Heart right ventricle (tissue), 16 donors: Measurements from ENCODE around the gene MCRIP1. TPM values are rescaled to one million over a fixed set of nuclear protein-coding genes. Genes with fewer than 3 reads are reported as not detected.
A peak's percentile ranks its signal among the peaks of the same experiment; 100 is the strongest.
"Not testable (repeated sequence)": the region's sequence is repeated elsewhere in the genome, so short reads cannot be mapped to it uniquely, and the experiment has no call there.

Experiments
- ATAC-seq, 8 donors: fragments of 200-7000 bp; cut with Tn5 transposase; one replicate each; pipeline ENCODE4 v1.9.1; 2020; ENCODE audit warnings: mild to moderate bottlenecking in 8 of 8, moderate library complexity in 8 of 8, moderate number of reproducible peaks in 1 of 8
- DNase-seq, 2 donors: peaks; one replicate each; pipeline ENCODE4 v3.0.0-alpha.2; 2020
- H3K27ac ChIP-seq, 10 donors: fragments of 200-600 bp; sonication (generic) in 2 of 10; one replicate each; pipeline versions ENCODE4 v1.5.0 to v1.8.0; 2020 to 2022; ENCODE audit warnings: mild to moderate bottlenecking in 3 of 10
- H3K27me3 ChIP-seq, 7 donors: fragments of 200-600 bp; one replicate each; pipeline ENCODE4 v1.8.0; 2021 to 2022; ENCODE audit warnings: mild to moderate bottlenecking in 2 of 7
- H3K36me3 ChIP-seq, 9 donors: fragments of 200-600 bp; sonication (generic) in 1 of 9; one replicate each; pipeline versions ENCODE4 v1.5.0 to v1.8.0; 2020 to 2022; ENCODE audit warnings: mild to moderate bottlenecking in 2 of 9
- H3K4me1 ChIP-seq, 9 donors: fragments of 200-600 bp; sonication (generic) in 1 of 9; one replicate each; pipeline versions ENCODE4 v1.5.0 to v1.8.0; 2020 to 2022; ENCODE audit warnings: mild to moderate bottlenecking in 4 of 9
- H3K4me3 ChIP-seq, 10 donors: fragments of 200-600 bp; sonication (generic) in 2 of 10; one replicate each; pipeline versions ENCODE4 v1.5.0 to v1.8.0; 2020 to 2022; ENCODE audit warnings: mild to moderate bottlenecking in 7 of 10, moderate library complexity in 2 of 10
- H3K9me3 ChIP-seq, 11 donors: fragments of 200-600 bp in 10 of 11; sonication (generic) in 2 of 11; one replicate each; pipeline versions ENCODE4 v1.5.0 to v1.8.0; 2013 to 2022; ENCODE audit warnings: mild to moderate bottlenecking in 2 of 11, control low read depth in 1 of 11, moderate library complexity in 1 of 11
- WGBS, 2 donors: extraction: QIAGEN DNeasy Blood & Tissue Kit; methylation state at CpG; one replicate each; pipeline ENCODE4 v1.1.7; 2013; ENCODE audit warnings: inconsistent platforms in 1 of 2; 5-methylcytosine and 5-hydroxymethylcytosine counted together
- intact Hi-C, 10 donors: fragments of 100-400 bp; cut with DNase I; formaldehyde crosslinking; loops; one replicate each; pipeline versions ENCODE4 v1.11.1 to v1.14.2; 2022
- polyA plus RNA-seq, 2 donors: library from polyadenylated mRNA; stranded (reverse); fragments of 200-250 nt; gene quantifications; one replicate each; pipeline ENCODE4 v1.2.3, GENCODE V29; 2013
- total RNA-seq, 10 donors: library from RNA; stranded (reverse); fragmentation: NEBNext Ultra II Directional in 3 of 10; extraction: Animal tissue kit (Norgen Biotek cat#: 25700) in 3 of 10; gene quantifications; one replicate each; pipeline versions ENCODE4 v1.2.1 to v1.2.4, GENCODE V29; 2021 to 2023
- TF ChIP-seq, protein P1 (sequence below), 9 donors: fragments of 200-600 bp; sonication (generic) in 2 of 9; IDR thresholded peaks; one replicate each; pipeline versions ENCODE4 v1.5.0 to v1.8.0; 2021 to 2022; ENCODE audit warnings: antibody characterized with exemption in 9 of 9, mild to moderate bottlenecking in 5 of 9, moderate library complexity in 1 of 9
- donor health status: Arrhythmogenic right ventricular cardiomyopathy.
- donor health status: ischemic (EF 13 %, LVEDD 7.1; RV severe dilation, severe dysfunction).
- donor health status: healthy with polysubstance abuse.
- donor health status: DM: no; HTN: yes; CAD: no.
- donor health status: DM: no; HTN: no; CAD: no.
- donor health status: ischemic (EF 25% LVEDD 6.9; RV normal size, moderate dysfunction).
- donor health status: ischemic (EF 25% LVEDD 5.7; RV mildly dilated, moderate dysfunction).
- donor health status: healthy.
- donor health status: DM: yes; HTN: yes; CAD: no.
- donor health status: Ischemic cardiomyopathy.
- donor health status: ischemic (EF 35%, LVEDD 5.7; RV mildly dilated, moderate dysfunction).
- donor health status: nonischemic (EF 11% LVEDD 7.7; RV severe dilation, severe dysfunction).
- donor health status: DM: yes; HTN: yes; CAD: no.
- donor health status: PGD.
- donor health status: ischemic (EF 29% LVEDD 5.4; RV normal size, mild dysfunction).
- donor health status: nonischemic (EF 23%, LVEDD 6.1; RV moderate dilation, normal function).

The MCRIP1 gene
- total and polyA plus RNA-seq, 12 donors: 75.1 to 239 (median 92.5) TPM

DNA sequence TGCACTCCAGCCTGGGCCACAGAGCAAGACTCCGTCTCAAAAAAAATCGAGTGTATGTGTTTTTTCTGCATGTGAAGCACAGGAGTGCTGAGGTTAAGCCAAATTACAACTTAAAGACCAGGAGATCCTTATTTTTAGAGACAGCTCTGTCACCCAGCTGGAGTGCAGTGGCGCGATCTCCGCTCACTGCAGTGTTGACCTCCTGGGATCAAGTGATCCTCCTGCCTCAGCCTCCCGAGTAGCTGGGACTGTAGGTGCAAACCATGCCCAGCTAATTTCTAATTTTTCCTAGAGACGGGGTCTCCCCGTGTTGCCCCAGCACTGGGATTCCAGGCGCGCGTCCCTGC lies 9.3 kb upstream of the MCRIP1 start:
- Histone ChIP-seq H3K27ac (no peak overlapping the region), H3K4me3 (no peak overlapping the region), H3K4me1 (peaks cover 0 to 18% (median 10%) of the 10 kb centered on the region in 9 donors), H3K36me3 (peaks cover 10 to 53% (median 45%) of the 10 kb centered on the region in 9 donors), H3K9me3 (no peaks in the 10 kb centered on the region), H3K27me3 (no peaks in the 10 kb centered on the region)
- TF ChIP-seq, protein P1, sequence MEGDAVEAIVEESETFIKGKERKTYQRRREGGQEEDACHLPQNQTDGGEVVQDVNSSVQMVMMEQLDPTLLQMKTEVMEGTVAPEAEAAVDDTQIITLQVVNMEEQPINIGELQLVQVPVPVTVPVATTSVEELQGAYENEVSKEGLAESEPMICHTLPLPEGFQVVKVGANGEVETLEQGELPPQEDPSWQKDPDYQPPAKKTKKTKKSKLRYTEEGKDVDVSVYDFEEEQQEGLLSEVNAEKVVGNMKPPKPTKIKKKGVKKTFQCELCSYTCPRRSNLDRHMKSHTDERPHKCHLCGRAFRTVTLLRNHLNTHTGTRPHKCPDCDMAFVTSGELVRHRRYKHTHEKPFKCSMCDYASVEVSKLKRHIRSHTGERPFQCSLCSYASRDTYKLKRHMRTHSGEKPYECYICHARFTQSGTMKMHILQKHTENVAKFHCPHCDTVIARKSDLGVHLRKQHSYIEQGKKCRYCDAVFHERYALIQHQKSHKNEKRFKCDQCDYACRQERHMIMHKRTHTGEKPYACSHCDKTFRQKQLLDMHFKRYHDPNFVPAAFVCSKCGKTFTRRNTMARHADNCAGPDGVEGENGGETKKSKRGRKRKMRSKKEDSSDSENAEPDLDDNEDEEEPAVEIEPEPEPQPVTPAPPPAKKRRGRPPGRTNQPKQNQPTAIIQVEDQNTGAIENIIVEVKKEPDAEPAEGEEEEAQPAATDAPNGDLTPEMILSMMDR (IDR thresholded peaks at IDR 0.05): no peak
- WGBS, 2 donors: 91 to 96% methylated on average over 11 of the region's 11 CpGs
- intact Hi-C loops: no loop called here
- DNase-seq (no peak), ATAC-seq (no peak)

DNA sequence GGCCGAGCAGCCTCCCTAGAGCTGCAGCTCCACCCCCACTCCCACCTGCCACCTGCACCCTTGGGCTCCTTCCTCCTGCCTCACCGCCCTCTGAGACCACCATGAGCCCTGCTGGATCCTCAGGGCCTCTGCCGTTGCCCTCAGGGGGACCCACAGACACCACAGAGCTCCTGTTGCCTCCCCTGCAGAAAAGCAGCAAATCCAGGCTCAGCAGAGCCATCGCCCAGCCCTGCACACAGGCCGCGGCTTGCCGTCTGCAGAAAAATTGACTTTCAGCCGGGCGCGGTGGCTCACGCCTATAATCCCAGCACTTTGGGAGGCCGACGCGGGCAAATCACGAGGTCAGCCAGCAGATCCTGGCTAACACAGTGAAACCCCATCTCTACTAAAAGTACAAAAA lies 8.8 kb upstream of the MCRIP1 start:
- no peak overlapping the region for H3K4me3 ChIP-seq
- DNase-seq: no peak
- H3K4me1 ChIP-seq: peaks cover 0 to 18% (median 10%) of the 10 kb centered on the region in 9 donors
- H3K9me3 ChIP-seq: no peaks in the 10 kb centered on the region
- intact Hi-C loops: no loop called here
- H3K27ac ChIP-seq: peak overlapping the region in 6 of 10 donors; percentile 59 to 85 (median 70)
- ATAC-seq: peak in 1 of 8 donors; percentile 4
- TF ChIP-seq, protein P1 (IDR thresholded peaks at IDR 0.05): no peak
- peaks cover 10 to 48% (median 41%) of the 10 kb centered on the region in 9 donors for H3K36me3 ChIP-seq
- no peaks in the 10 kb centered on the region for H3K27me3 ChIP-seq
- WGBS, 2 donors: 83 to 89% methylated on average over 15 of the region's 15 CpGs

DNA sequence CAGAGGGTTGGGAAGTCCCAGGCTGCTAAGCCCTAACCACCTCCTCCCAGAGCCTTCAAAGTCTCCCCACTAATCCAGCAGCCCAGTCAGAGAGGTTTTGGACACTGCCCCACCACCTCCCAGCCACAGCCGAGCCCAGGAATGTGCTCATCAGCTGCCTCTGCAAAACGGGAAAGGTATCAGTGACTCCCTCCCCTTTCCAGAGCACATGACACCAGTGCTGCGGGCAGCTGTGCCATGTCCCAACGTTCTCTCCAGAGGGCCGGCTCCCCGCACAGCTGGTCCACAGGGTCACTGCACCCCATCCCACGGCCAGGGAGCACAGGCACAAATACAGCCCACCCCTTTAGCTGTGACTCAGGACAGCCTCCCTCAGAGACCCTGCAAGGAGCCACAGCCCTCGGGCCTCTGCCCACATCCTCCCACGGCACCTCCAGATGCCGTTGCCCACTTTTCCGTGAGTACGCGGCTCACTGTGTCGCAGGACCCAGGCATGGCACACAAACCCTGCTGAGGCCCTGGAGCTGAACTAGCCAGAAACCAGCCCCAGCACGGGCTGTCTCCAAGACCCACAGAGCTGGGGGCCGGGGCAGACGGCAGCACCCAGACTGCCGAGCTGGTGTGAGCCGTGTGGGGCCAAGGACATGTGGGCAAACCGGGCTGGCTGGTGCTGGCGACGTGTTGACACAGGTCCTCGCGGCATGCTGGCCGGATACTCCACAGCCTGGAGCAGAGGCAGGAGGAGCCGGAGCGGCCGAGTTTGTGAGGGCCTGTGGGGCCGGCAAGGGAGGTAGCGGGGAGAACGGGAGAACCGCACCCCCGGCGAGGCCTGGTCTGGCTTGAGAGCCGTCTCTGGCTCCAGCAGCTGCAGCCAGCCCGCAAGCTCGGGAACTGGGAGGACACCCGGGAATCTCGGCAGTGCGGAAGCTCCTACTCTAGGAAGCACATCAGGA lies 8.0 kb upstream of the MCRIP1 start:
- intact Hi-C loops: no loop called here
- Histone ChIP-seq H3K4me3 (peak overlapping the region in 2 of 10 donors; percentile 5 to 11), H3K27me3 (no peaks in the 10 kb centered on the region), H3K36me3 (peaks cover 10 to 40% (median 33%) of the 10 kb centered on the region in 9 donors), H3K27ac (peak overlapping the region in 8 of 10 donors; percentile 35 to 85 (median 64)), H3K9me3 (no peaks in the 10 kb centered on the region), H3K4me1 (peaks cover 0 to 18% (median 10%) of the 10 kb centered on the region in 9 donors)
- ATAC-seq (peak; percentile 29 to 76 (median 62)), DNase-seq (no peak)
- WGBS, 2 donors: 51 to 64% methylated on average over 40 of the region's 40 CpGs
- TF ChIP-seq, protein P1 (IDR thresholded peaks at IDR 0.05): no peak

DNA sequence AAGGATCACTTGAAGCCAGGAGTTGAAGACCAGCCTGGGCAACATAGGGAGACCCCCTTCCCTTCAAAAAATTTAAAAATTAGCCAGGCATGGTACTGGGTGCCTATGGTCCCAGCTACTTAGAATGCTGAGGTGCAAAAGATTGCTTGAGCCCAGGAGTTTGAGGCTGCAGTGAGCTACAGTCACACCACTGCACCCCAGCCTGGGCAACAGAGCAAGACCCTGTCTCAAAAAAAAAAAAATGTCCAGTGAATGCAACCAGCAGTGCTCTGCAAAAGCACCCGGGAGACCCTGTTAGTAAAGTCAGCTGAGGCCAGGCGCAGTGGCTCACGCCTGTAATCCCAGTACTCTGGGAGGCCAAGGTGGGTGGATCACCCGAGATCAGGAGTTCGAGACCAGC lies 7.0 kb upstream of the MCRIP1 start:
- Histone ChIP-seq H3K27ac (peak overlapping the region in 1 of 10 donors; percentile 85), H3K36me3 (peaks cover 8 to 30% (median 22%) of the 10 kb centered on the region in 9 donors), H3K4me1 (peaks cover 0 to 18% (median 10%) of the 10 kb centered on the region in 9 donors)
- H3K4me3 ChIP-seq, H3K9me3 ChIP-seq, DNase-seq, H3K27me3 ChIP-seq, ATAC-seq, intact Hi-C loops: not testable (repeated sequence)
- 93 to 97% methylated on average over 5 of the region's 5 CpGs for WGBS, 2 donors
